ENCODE data around the gene MAP3K1.

GRCh38 chr5:56871777-56872176 lies 56.4 kb downstream of the MAP3K1 start:
- TF ChIP-seq CTCF (IDR thresholded peaks at IDR 0.05) (no peak), POLR2A (IDR thresholded peaks at IDR 0.05) (no peak)

Measured in prostate gland (tissue), 2 donors.